GM13977 (cell line): ENCODE measurements around the gene RAPSN.

Experiments used
- DNase-seq: peaks from one replicate; pipeline ENCODE4 v3.0.0; 2012; ENCODE audit warnings: low spot score
- CTCF ChIP-seq: IDR thresholded peaks from 2 replicates; pipeline ENCODE4 v1.5.1; 2012; ENCODE audit warnings: mild to moderate bottlenecking, control low read depth; ENCODE audit not compliant: insufficient read depth; ENCODE audit errors: extremely low read depth, missing control alignments
- in situ Hi-C: fragments of 300-500 bp; cut with MboI; formaldehyde crosslinking; loops from one replicate; pipeline ENCODE4 v1.12.0; 2022; ENCODE audit warnings: low sequenced_read_pairs, low pct_unique_long_range_greater_than_20kb, mixed read lengths, inconsistent platforms; ENCODE audit not compliant: unreplicated experiment

The RAPSN gene

GRCh38 chr11:47480762-47481161 lies 31.8 kb upstream of the RAPSN start:
- in situ Hi-C loops = no loop called here
- TF ChIP-seq CTCF = no peak
- DNase-seq = no peak

GRCh38 chr11:47478651-47479329 lies 29.9 kb upstream of the RAPSN start:
- no peak for TF ChIP-seq CTCF
- in situ Hi-C loops = no loop called here
- no peak for DNase-seq

GRCh38 chr11:47477753-47478152 lies 28.8 kb upstream of the RAPSN start:
- no peak for DNase-seq
- TF ChIP-seq CTCF = no peak
- in situ Hi-C loops = no loop called here

- no peak for TF ChIP-seq CTCF
- DNase-seq = no peak
- in situ Hi-C loops = no loop called here
Measured at GRCh38 chr11:47477323-47477722, 28.4 kb upstream of the RAPSN start.

- TF ChIP-seq CTCF = no peak
- in situ Hi-C loops = no loop called here
- no peak for DNase-seq
Measured at GRCh38 chr11:47470671-47471070, 21.7 kb upstream of the RAPSN start.

GRCh38 chr11:47469361-47470179 lies 20.6 kb upstream of the RAPSN start:
- in situ Hi-C loops = no loop called here
- no peak for DNase-seq
- no peak for TF ChIP-seq CTCF
